Choroid plexus epithelial cell (primary cell): ENCODE data around the gene ACTR1B.
"Not testable (repeated sequence)": the region's sequence is repeated elsewhere in the genome, so short reads cannot be mapped to it uniquely, and the experiment has no call there.

Source experiments
- DNase-seq: peaks from one replicate; pipeline ENCODE4 v3.0.0-alpha.2; 2010; ENCODE audit warnings: low read depth
- H3K4me3 ChIP-seq: 2 replicates; pipeline ENCODE4 v1.5.1; 2011; ENCODE audit warnings: low read depth, mild to moderate bottlenecking, control low read depth, low read length, moderate library complexity
- CTCF ChIP-seq: conservative IDR thresholded peaks from 2 replicates; pipeline ENCODE4 v1.5.1; 2011; ENCODE audit warnings: low read depth, mild to moderate bottlenecking, control low read depth, inconsistent platforms, low read length, moderate library complexity

Gene ACTR1B

DNA sequence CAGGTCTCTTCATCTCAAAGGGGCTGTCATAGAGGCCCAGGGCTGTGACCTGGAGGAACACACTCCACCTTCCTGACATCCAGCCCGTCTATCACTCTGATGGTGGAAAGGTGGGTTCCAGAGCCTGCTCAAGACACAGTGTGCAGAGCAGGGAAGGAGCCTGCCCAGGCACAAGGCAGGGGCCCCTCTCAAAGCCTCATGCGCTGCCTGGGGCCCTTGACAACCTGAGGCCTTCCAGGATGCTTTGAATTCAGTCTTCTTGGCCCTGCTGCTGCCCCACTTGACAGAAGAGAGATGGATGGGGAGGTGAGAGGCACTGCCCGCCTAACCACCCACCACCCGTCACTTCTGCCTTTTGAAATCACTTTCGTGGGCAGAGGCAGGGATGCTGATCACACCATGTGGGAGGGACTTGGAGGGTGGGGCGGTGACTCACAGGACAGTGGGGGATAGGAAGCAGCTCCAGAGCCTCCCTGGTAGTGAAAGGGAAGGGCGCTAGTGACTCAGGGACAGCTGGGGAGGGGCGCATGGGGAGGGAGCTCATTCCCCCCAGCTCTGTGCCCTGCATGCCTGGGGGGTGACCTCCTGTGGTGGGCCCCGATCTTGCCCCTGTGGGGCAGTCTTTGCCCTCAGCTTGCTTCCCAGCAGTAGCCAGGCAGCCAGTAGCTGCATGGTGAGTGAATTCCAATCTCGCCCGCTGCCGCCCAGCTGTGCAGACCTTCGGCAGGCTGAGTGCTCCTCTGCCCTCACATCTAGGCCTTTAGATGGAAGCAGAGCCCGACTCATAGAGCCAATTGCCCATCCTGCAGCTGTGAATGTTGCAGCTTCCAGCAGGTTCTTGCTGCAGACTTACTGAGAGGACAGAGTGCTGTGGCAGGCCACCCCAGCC, 44.7 kb downstream of the ACTR1B start:
- not testable (repeated sequence) for H3K4me3 ChIP-seq
- peak; percentile 67 for DNase-seq

DNA sequence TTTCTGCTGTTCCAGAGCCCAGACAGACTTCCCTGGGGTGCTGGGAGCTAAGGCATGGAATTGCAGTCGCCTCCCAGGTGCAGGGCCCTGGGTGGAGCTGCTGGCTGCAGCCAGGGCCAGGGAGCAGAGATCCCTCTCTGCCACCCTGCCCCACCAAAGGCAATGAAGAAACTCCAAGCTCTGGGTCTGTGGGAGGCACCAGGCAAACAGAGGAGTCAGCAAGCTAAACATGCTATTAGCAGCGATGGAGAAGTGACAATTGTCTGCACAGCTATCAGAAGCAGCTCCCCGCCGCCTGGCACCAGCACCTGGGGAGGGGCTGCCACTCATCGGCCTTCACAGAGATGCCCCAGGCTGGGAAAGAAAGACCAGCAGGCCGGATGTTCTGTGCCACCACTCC, 45.9 kb downstream of the ACTR1B start:
- DNase-seq = no peak
- no peak overlapping the region for H3K4me3 ChIP-seq
- TF ChIP-seq CTCF = no peak

GRCh38 chr2:97615746-97616145, 48.1 kb downstream of the ACTR1B start:
- not testable (repeated sequence) for H3K4me3 ChIP-seq, DNase-seq

- H3K4me3 ChIP-seq, DNase-seq: not testable (repeated sequence)
Measured at GRCh38 chr2:97611895-97612294, 51.9 kb downstream of the ACTR1B start.

GRCh38 chr2:97608745-97609144, 55.1 kb downstream of the ACTR1B start:
- not testable (repeated sequence) for H3K4me3 ChIP-seq, DNase-seq
